GM19035 (cell line): ENCODE results near the gene LEMD3.

ENCODE experiments used
- ATAC-seq: cut with Tn5 transposase; IDR thresholded peaks from one replicate; pipeline ENCODE4 v1.9.1; 2021; ENCODE audit not compliant: unreplicated experiment

The LEMD3 gene

GRCh38 chr12:65204886-65205525 is 35.6 kb downstream of the LEMD3 start:
- ATAC-seq = no peak

GRCh38 chr12:65205886-65206285 is 36.5 kb downstream of the LEMD3 start:
- ATAC-seq = peak; percentile 61

GRCh38 chr12:65208125-65208524 is 38.7 kb downstream of the LEMD3 start:
- no peak for ATAC-seq

- no peak for ATAC-seq
Observed at GRCh38 chr12:65208964-65209654, 39.7 kb downstream of the LEMD3 start.

GRCh38 chr12:65209655-65210043 is 40.3 kb downstream of the LEMD3 start:
- ATAC-seq = peak; percentile 67

- ATAC-seq = no peak
Observed at GRCh38 chr12:65217086-65217485, 47.7 kb downstream of the LEMD3 start.

GRCh38 chr12:65220761-65221160 is 51.4 kb downstream of the LEMD3 start:
- ATAC-seq = no peak

GRCh38 chr12:65229441-65229840 is 60.1 kb downstream of the LEMD3 start:
- ATAC-seq = no peak

- no peak for ATAC-seq
Observed at GRCh38 chr12:65232476-65233077, 63.2 kb downstream of the LEMD3 start.

- no peak for ATAC-seq
Observed at GRCh38 chr12:65237153-65237552, 67.8 kb downstream of the LEMD3 start.

GRCh38 chr12:65238609-65239008 is 69.2 kb downstream of the LEMD3 start:
- no peak for ATAC-seq

- ATAC-seq = no peak
Observed at GRCh38 chr12:65248656-65249633, 79.6 kb downstream of the LEMD3 start.

- ATAC-seq = no peak
Observed at GRCh38 chr12:65252515-65252914, 83.1 kb downstream of the LEMD3 start.

GRCh38 chr12:65257986-65258385 is 88.6 kb downstream of the LEMD3 start:
- no peak for ATAC-seq

- ATAC-seq = no peak
Observed at GRCh38 chr12:65259501-65259900, 90.1 kb downstream of the LEMD3 start.

GRCh38 chr12:65263777-65264176 is 94.4 kb downstream of the LEMD3 start:
- ATAC-seq = no peak

GRCh38 chr12:65266408-65266807 is 97.0 kb downstream of the LEMD3 start:
- no peak for ATAC-seq

GRCh38 chr12:65269603-65270002 is 100.2 kb downstream of the LEMD3 start:
- ATAC-seq = no peak

GRCh38 chr12:65274602-65275272 is 105.4 kb downstream of the LEMD3 start:
- ATAC-seq = no peak

GRCh38 chr12:65275627-65276026 is 106.2 kb downstream of the LEMD3 start:
- ATAC-seq = no peak
